Endothelial cell (in vitro differentiated cells): Measurements from ENCODE around the gene LRP1B. TPM values are rescaled to one million over a fixed set of nuclear protein-coding genes. Genes with fewer than 3 reads are reported as not detected.

Experiments
- DNase-seq: peaks from one replicate; pipeline ENCODE4 v3.0.0; 2021; ENCODE audit warnings: low spot score
- H3K27ac Mint-ChIP-seq: one replicate; pipeline ENCODE4 v1.8.0; 2021; ENCODE audit warnings: mixed read lengths, inconsistent platforms; ENCODE audit not compliant: unreplicated experiment
- H3K27me3 Mint-ChIP-seq: one replicate; pipeline ENCODE4 v1.8.0; 2021; ENCODE audit warnings: mild to moderate bottlenecking, moderate library complexity, mixed read lengths, inconsistent platforms; ENCODE audit not compliant: unreplicated experiment
- H3K36me3 Mint-ChIP-seq: one replicate; pipeline ENCODE4 v1.8.0; 2021; ENCODE audit warnings: mild to moderate bottlenecking, low read depth, mixed read lengths, inconsistent platforms; ENCODE audit not compliant: unreplicated experiment
- H3K4me1 Mint-ChIP-seq: one replicate; pipeline ENCODE4 v1.8.0; 2021; ENCODE audit warnings: mild to moderate bottlenecking, mixed read lengths, inconsistent platforms; ENCODE audit not compliant: unreplicated experiment
- H3K4me3 Mint-ChIP-seq: one replicate; pipeline ENCODE4 v1.8.0; 2021; ENCODE audit warnings: mild to moderate bottlenecking, mixed read lengths, inconsistent platforms; ENCODE audit not compliant: unreplicated experiment
- H3K9me3 Mint-ChIP-seq: one replicate; pipeline ENCODE4 v1.8.0; 2021; ENCODE audit warnings: mixed read lengths, inconsistent platforms; ENCODE audit not compliant: unreplicated experiment
- total RNA-seq: library from RNA; stranded (reverse); fragmentation: NEBNext Ultra II Directional; extraction: Animal tissue kit (Norgen Biotek cat#: 25700); gene quantifications from one replicate; pipeline ENCODE4 v1.2.1, GENCODE V29; 2021; ENCODE audit not compliant: unreplicated experiment
- TF ChIP-seq, protein P1 (sequence below): fragments of 200-600 bp; sonication (generic); IDR thresholded peaks from one replicate; pipeline ENCODE4 v1.5.0; 2021; ENCODE audit warnings: antibody characterized with exemption; ENCODE audit not compliant: unreplicated experiment

LRP1B gene
- total RNA-seq, 1 donor from 2014 or later = 1.4 TPM

DNA sequence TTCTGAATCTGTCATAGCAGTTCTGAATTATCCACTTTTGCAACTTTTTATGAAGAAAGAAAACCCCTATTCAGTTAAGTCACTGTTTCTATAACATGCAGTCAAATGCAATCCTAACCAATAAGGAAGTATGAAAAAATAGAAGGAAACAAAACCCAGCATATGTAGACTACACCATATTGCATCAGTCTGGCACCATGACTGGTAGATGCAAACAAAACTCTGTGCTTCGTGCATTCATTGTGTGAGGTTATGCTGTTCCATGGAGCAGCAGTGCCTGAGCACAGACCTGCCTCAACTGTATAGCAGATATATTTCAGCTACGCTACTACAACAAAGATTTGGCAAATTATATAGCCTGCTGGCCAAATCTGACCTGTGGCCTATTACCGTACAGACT is 325.5 kb downstream of the LRP1B start:
- Mint-ChIP-seq H3K9me3 (no peaks in the 10 kb centered on the region), H3K27me3 (no peaks in the 10 kb centered on the region), H3K36me3 (no peaks in the 10 kb centered on the region), H3K27ac (no peak overlapping the region), H3K4me1 (no peaks in the 10 kb centered on the region), H3K4me3 (no peak overlapping the region)
- TF ChIP-seq, protein P1, sequence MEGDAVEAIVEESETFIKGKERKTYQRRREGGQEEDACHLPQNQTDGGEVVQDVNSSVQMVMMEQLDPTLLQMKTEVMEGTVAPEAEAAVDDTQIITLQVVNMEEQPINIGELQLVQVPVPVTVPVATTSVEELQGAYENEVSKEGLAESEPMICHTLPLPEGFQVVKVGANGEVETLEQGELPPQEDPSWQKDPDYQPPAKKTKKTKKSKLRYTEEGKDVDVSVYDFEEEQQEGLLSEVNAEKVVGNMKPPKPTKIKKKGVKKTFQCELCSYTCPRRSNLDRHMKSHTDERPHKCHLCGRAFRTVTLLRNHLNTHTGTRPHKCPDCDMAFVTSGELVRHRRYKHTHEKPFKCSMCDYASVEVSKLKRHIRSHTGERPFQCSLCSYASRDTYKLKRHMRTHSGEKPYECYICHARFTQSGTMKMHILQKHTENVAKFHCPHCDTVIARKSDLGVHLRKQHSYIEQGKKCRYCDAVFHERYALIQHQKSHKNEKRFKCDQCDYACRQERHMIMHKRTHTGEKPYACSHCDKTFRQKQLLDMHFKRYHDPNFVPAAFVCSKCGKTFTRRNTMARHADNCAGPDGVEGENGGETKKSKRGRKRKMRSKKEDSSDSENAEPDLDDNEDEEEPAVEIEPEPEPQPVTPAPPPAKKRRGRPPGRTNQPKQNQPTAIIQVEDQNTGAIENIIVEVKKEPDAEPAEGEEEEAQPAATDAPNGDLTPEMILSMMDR = no peak
- no peak for DNase-seq

DNA sequence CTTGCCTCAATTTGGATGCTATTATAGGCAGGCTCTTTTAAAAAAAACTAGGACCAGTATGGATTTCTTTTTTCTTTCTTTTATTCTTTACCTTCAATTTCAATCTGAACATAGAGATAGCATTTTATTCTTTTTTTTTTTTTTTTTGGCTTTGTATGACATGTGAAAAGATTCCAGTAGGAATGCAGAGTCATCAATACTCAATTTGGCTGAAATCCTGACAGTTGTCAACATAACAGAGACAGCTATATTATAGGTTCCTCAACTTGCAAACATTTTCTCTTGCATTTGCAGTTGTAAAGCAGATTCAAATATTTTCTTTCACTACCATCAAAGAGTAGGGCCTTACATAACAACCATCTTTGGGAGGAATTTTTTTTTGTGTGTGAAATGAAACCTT is 334.4 kb downstream of the LRP1B start:
- no peak overlapping the region for H3K27ac Mint-ChIP-seq
- H3K27me3 Mint-ChIP-seq = no peaks in the 10 kb centered on the region
- H3K4me3 Mint-ChIP-seq = no peak overlapping the region
- no peaks in the 10 kb centered on the region for H3K36me3 Mint-ChIP-seq
- H3K4me1 Mint-ChIP-seq = peaks cover 2% of the 10 kb centered on the region
- TF ChIP-seq, protein P1 = no peak
- DNase-seq = no peak
- H3K9me3 Mint-ChIP-seq = no peaks in the 10 kb centered on the region

DNA sequence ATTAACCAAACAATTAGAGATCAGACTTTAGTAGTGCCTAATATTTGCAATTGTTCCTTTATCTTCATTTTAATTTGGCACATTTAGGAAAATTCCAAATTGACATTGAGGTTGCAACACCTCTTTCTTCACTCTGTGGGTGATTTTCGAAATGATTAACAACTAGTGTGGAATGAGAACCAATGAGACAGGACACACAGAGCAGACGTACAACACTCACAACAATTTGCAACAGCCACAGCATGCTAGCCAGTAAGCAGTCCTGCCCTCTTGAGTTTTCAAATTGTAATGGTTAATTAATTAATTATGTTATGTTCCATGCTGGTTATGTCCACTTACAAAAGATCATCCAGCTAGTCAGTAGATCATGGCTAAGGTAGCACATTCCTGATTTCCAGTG is 339.3 kb downstream of the LRP1B start:
- no peak for DNase-seq
- no peaks in the 10 kb centered on the region for H3K4me1 Mint-ChIP-seq
- no peak overlapping the region for H3K4me3 Mint-ChIP-seq
- TF ChIP-seq, protein P1 = no peak
- H3K36me3 Mint-ChIP-seq = no peaks in the 10 kb centered on the region
- H3K27ac Mint-ChIP-seq = no peak overlapping the region
- H3K9me3 Mint-ChIP-seq = no peaks in the 10 kb centered on the region
- peaks cover 2% of the 10 kb centered on the region for H3K27me3 Mint-ChIP-seq

DNA sequence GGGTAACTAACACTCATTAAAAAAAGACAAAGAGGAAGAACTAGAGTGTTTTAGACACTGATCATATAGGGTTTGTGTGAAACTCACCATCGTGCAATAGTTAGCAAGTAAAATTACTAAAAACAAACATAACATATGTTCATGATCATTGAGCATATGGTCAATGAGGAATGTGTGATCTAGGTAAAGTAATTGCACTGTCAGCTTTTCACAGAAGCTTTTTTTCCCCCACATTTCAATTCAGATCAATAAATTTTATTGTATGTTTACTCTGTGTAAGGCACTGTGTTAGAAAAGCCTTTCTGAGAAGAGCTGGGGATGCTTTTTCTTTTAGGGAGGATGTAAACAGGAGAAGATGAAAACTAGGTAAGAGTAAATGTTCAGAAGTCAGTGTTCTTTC is 348.2 kb downstream of the LRP1B start:
- Mint-ChIP-seq H3K9me3 (no peaks in the 10 kb centered on the region), H3K36me3 (no peaks in the 10 kb centered on the region), H3K27ac (no peak overlapping the region), H3K4me1 (no peaks in the 10 kb centered on the region), H3K27me3 (no peaks in the 10 kb centered on the region), H3K4me3 (no peak overlapping the region)
- DNase-seq = no peak
- TF ChIP-seq, protein P1 = no peak

DNA sequence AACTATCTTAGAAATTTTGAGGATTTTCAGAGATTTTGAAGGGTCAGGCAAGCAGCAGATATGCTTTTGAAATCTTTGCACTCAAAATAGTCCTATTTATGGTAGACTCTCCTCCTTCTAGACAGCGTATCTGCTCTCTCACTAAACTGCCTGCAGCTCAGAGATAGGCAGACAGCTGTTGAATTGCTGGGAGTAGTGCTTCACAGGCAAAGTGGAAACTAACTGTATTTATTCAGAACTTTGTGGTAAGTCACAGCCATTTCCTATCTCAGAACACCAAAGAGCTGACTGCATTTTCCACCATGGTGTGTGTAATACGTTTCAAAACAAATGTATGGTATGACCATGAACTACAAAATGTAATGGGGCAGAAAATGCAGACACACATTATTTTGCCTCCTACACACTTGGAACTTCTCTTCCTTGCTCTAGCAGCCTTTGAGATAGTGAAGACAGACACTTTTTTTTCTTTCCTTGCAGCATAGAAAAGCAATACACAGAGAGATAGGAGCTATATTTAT is 352.4 kb downstream of the LRP1B start:
- Mint-ChIP-seq H3K9me3 (no peaks in the 10 kb centered on the region), H3K27me3 (no peaks in the 10 kb centered on the region), H3K36me3 (no peaks in the 10 kb centered on the region), H3K27ac (no peak overlapping the region), H3K4me1 (no peaks in the 10 kb centered on the region), H3K4me3 (no peak overlapping the region)
- no peak for DNase-seq
- TF ChIP-seq, protein P1 = no peak
